Calu3 (cell line): ENCODE measurements around the gene LIMS1. TPM values are rescaled to one million over a fixed set of nuclear protein-coding genes. Genes with fewer than 3 reads are reported as not detected.

Experiments
- BruUV-seq: library from RNA; stranded (reverse); fragments of 400-500 nt; replicated peaks from 2 replicates; lab custom pipeline; 2021; lab: Mats Ljungman, UMichigan
- CTCF ChIA-PET: fragments of 300-600 bp; sonication (Branson Sonifier 250); formaldehyde crosslinking; loops from one replicate; lab custom pipeline; 2022; ENCODE audit warnings: antibody characterized with exemption; lab: Charles Lee
- DNase-seq: peaks from one replicate; pipeline ENCODE4 v3.0.0; 2022
- H3K27ac Mint-ChIP-seq: one replicate; pipeline ENCODE4 v1.8.0; 2022; ENCODE audit warnings: mixed read lengths; ENCODE audit not compliant: unreplicated experiment
- H3K27me3 Mint-ChIP-seq: one replicate; pipeline ENCODE4 v1.8.0; 2022; ENCODE audit warnings: mixed read lengths; ENCODE audit not compliant: unreplicated experiment
- H3K36me3 Mint-ChIP-seq: one replicate; pipeline ENCODE4 v1.8.0; 2022; ENCODE audit warnings: mild to moderate bottlenecking, moderate library complexity, mixed read lengths; ENCODE audit not compliant: insufficient read depth, unreplicated experiment
- H3K4me1 Mint-ChIP-seq: one replicate; pipeline ENCODE4 v1.8.0; 2022; ENCODE audit warnings: mild to moderate bottlenecking, low read depth, mixed read lengths; ENCODE audit not compliant: unreplicated experiment
- H3K4me3 Mint-ChIP-seq: one replicate; pipeline ENCODE4 v1.8.0; 2022; ENCODE audit warnings: mild to moderate bottlenecking, low read depth, moderate library complexity, mixed read lengths; ENCODE audit not compliant: unreplicated experiment
- H3K9me3 Mint-ChIP-seq: one replicate; pipeline ENCODE4 v1.8.0; 2022; ENCODE audit warnings: low read depth, mixed read lengths; ENCODE audit not compliant: unreplicated experiment
- CTCF ChIP-seq: fragments of 200-600 bp; IDR thresholded peaks from one replicate; pipeline ENCODE4 v1.8.0; 2022; ENCODE audit warnings: antibody characterized with exemption; ENCODE audit not compliant: unreplicated experiment
- intact Hi-C: fragments of 100-400 bp; cut with micrococcal nuclease; formaldehyde crosslinking; loops from one replicate; pipeline ENCODE4 v1.10.0; 2022; ENCODE audit not compliant: unreplicated experiment
- total RNA-seq: library from RNA; stranded (reverse); gene quantifications from 2 replicates; pipeline ENCODE4 v1.2.3, GENCODE V29; 2022

The LIMS1 gene
- total RNA-seq, 1 experiment from 2014 or later: 51.5 TPM

GRCh38 chr2:108571286-108571685 is 37.0 kb downstream of the LIMS1 start:
- no peaks in the 10 kb centered on the region for H3K36me3 Mint-ChIP-seq
- H3K9me3 Mint-ChIP-seq: no peaks in the 10 kb centered on the region
- no peak for DNase-seq
- no peaks in the 10 kb centered on the region for H3K27me3 Mint-ChIP-seq
- no peak for TF ChIP-seq CTCF
- BruUV-seq: no TSS peak
- no peak overlapping the region for H3K4me3 Mint-ChIP-seq
- CTCF ChIA-PET: interaction anchor here (2.0 kb wide), 1 partner anchor 13 kb away, joined by 8 read pairs; no protein-coding TSS in a partner anchor
- H3K4me1 Mint-ChIP-seq: peaks cover 28% of the 10 kb centered on the region
- intact Hi-C loops: no loop called here
- no peak overlapping the region for H3K27ac Mint-ChIP-seq

DNA sequence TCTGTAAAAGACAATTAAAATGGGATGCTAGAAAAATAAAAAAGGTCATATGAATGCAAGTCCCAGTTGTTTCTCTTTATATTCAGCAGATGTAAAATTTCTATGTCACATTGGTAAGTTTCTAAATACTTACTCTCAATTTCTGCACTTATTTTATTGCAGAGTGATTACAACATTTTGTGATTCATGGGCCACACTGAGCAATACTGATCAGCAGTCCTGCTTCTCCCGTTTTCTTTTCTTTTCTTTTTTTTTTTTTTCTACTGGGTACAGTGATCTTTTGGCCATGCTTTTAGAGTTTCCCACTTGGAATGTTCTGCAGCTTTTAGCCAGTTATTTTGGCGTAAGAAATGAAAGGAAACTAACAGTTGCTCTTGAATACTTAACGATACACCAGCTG is 38.8 kb downstream of the LIMS1 start:
- H3K27ac Mint-ChIP-seq: no peak overlapping the region

DNA sequence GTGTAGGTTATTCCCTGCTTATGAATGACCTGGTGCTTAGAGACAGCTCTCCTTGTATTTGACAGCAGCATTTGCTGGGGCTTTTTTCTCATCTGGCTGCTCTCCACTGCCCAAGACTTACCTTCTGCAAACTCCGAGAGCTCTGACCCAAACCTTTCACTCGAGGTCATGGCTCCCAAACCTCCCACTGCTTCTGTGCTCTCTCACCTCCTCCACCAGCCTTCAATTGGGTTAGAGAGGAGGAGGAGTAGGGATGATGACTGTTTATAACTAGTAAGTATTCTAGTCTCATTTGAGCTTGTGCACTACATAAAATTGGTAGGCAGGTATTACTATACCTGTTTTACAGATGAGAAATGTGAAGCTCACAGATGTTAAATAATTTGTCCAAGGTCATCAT is 40.1 kb downstream of the LIMS1 start:
- no TSS peak for BruUV-seq
- Mint-ChIP-seq H3K27ac (no peak overlapping the region), H3K4me3 (no peak overlapping the region), H3K36me3 (no peaks in the 10 kb centered on the region), H3K27me3 (no peaks in the 10 kb centered on the region), H3K9me3 (no peaks in the 10 kb centered on the region), H3K4me1 (peaks cover 28% of the 10 kb centered on the region)
- intact Hi-C loops: no loop called here
- CTCF ChIA-PET: interaction anchor here (0.6 to 2.1 kb wide), 2 partner anchors 10 to 153 kb away, joined by 6 to 12 read pairs; no protein-coding TSS in a partner anchor
- no peak for DNase-seq
- TF ChIP-seq CTCF: no peak

More for the DNA sequence above, 38.8 kb downstream of the LIMS1 start:
- Mint-ChIP-seq H3K9me3 (no peaks in the 10 kb centered on the region), H3K36me3 (no peaks in the 10 kb centered on the region), H3K4me3 (no peak overlapping the region), H3K27me3 (no peaks in the 10 kb centered on the region), H3K4me1 (peaks cover 28% of the 10 kb centered on the region)
- no peak for DNase-seq
- no peak for TF ChIP-seq CTCF
- BruUV-seq: no TSS peak
- intact Hi-C loops: no loop called here
- CTCF ChIA-PET: no interaction called here

GRCh38 chr2:108575132-108575966 is 41.1 kb downstream of the LIMS1 start:
- Mint-ChIP-seq H3K27me3 (no peaks in the 10 kb centered on the region), H3K27ac (no peak overlapping the region), H3K36me3 (no peaks in the 10 kb centered on the region), H3K4me1 (peaks cover 33% of the 10 kb centered on the region), H3K9me3 (no peaks in the 10 kb centered on the region), H3K4me3 (no peak overlapping the region)
- intact Hi-C loops: no loop called here
- TF ChIP-seq CTCF: no peak
- CTCF ChIA-PET: interaction anchor here (0.5 to 2.1 kb wide), 3 partner anchors 9 to 193 kb away, joined by 4 to 12 read pairs (median 5); no protein-coding TSS in a partner anchor
- no peak for DNase-seq
- BruUV-seq: no TSS peak
